ENCODE data around the gene ALPP. TPM values are rescaled to one million over a fixed set of nuclear protein-coding genes. Genes with fewer than 3 reads are reported as not detected.

The ALPP gene
- total RNA-seq, 1 experiment from 2014 or later: 0.20 TPM

DNA sequence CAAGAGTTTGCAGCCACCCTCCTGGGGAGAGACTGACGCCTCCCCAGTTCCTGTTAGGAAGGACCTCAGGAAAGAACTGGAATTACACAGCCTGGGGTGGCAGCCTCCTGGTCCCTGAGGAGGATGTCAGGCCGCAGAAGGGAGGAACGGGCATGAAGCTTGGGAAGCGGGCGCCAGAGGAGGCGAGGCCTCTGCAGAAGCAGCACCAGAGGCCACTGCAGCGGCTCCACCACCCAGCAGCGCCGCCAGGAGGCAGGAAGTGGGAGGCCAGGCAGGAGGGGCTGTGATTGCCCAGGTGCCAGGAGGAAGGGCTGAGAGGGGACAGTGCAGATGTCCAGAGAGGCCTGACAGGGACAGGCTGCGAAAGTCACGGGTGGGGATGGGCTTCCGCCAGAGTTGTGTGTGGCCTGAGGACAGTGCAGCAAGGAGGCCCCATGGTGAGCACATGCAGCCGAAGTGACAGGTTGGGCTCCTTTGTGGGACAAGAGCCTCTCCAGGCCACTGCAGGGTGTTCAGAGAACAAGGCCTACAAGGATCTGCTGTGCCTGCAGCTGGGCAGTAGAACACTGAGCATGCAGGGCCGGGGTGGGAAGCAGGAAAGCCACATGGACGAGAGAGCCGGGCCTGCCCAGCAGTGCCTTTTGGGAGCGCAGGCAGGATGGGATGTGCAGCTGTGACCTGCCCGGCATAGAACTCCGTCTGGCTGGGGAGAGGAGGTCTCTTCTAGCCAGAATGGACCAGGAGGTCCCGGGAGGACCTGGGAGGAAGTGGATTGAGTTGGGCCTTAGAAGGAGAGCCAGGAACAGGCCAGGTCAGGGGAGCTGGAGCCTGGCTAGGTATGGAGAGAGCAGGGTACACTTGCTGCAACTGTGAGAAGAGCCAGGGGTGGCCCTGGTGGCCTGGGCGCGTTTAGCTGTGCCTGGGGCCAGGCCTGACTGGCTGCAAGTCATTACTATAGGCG lies 39.1 kb upstream of the ALPP start:
- no peak overlapping the region for H2BK120ac ChIP-seq (ENCODE audit: low read depth, low read length, poor library complexity, severe bottlenecking)
- H2BK5ac ChIP-seq (ENCODE audit: insufficient read length, low read length): no peak overlapping the region
- no peaks in the 10 kb centered on the region for H3K23me2 ChIP-seq (ENCODE audit: insufficient read length, low read depth, low read length, poor library complexity, severe bottlenecking)
- no peak overlapping the region for H3K9ac ChIP-seq (ENCODE audit: extremely low read depth, insufficient read length, low read length)
- H3K79me1 ChIP-seq (ENCODE audit: insufficient read depth, low read depth, low read length, poor library complexity, severe bottlenecking): no peaks in the 10 kb centered on the region
- H3K18ac ChIP-seq (ENCODE audit: insufficient read length, low read depth, low read length): no peak overlapping the region
- H3K23ac ChIP-seq (ENCODE audit: insufficient read length, low read depth, low read length): no peak overlapping the region
- H3K27me3 ChIP-seq (ENCODE audit: insufficient read depth, low read length): no peaks in the 10 kb centered on the region
- DNase-seq: peak; percentile 80
- H2BK15ac ChIP-seq (ENCODE audit: low read depth, low read length): no peak overlapping the region
- no CpG with 5 or more reads among the region's 23 CpGs for WGBS (ENCODE audit: extremely low coverage, insufficient read length, low lambda C conversion rate)
- H2AFZ ChIP-seq (ENCODE audit: low read length): no peak overlapping the region
- no peaks in the 10 kb centered on the region for H4K20me1 ChIP-seq (ENCODE audit: control insufficient read depth, insufficient read depth, insufficient read length)
- H3T11ph ChIP-seq (ENCODE audit: low read length): no peak overlapping the region
- no peak overlapping the region for H3K4me2 ChIP-seq (ENCODE audit: insufficient read depth, insufficient read length, low read length)
- H3K79me2 ChIP-seq (ENCODE audit: insufficient read depth, low read length): no peaks in the 10 kb centered on the region
- no peak overlapping the region for H4K5ac ChIP-seq (ENCODE audit: insufficient read length, low read depth, low read length)
- no peak overlapping the region for H2AK5ac ChIP-seq (ENCODE audit: insufficient read length, low read length)
- H3K56ac ChIP-seq (ENCODE audit: insufficient read length, low read depth, low read length): no peak overlapping the region
- no peak overlapping the region for H3K4ac ChIP-seq (ENCODE audit: low read depth, low read length)
- peaks cover 0 to 8% of the 10 kb centered on the region in 2 experiments; a peak in 2 of 5 replicates for H3K9me3 Mint-ChIP-seq
- H3K14ac ChIP-seq (ENCODE audit: insufficient read depth, low read length): no peak overlapping the region; the same call in 1 of the 2 replicates
- peaks cover 2% of the 10 kb centered on the region in 2 experiments; a peak in 2 of 4 replicates for H3K4me1 Mint-ChIP-seq
- no peak overlapping the region for H3K4me3 Mint-ChIP-seq
- no peak overlapping the region for H4K8ac ChIP-seq (replicated peaks; ENCODE audit: insufficient read length, low read depth, low read length)
- no peak overlapping the region for H4K91ac ChIP-seq (ENCODE audit: insufficient read length, low read depth, low read length)
- H3K27ac ChIP-seq (ENCODE audit: insufficient read length, low read depth, low read length): no peak overlapping the region
- no peaks in the 10 kb centered on the region for H3K9me3 ChIP-seq (ENCODE audit: control insufficient read depth, low read depth, low read length)
- peaks cover 10% of the 10 kb centered on the region; the same call in 1 of the 2 replicates for H3K27me3 Mint-ChIP-seq (ENCODE audit: low read depth)
- H3K36me3 Mint-ChIP-seq (ENCODE audit: insufficient read depth in 1 of 3, low read depth in 3 of 3): peaks cover 0 to 5% (median 3%) of the 10 kb centered on the region in 3 experiments; a peak in 3 of 7 replicates
- H2BK20ac ChIP-seq (ENCODE audit: low read depth, low read length, poor library complexity, severe bottlenecking): no peak overlapping the region
- no peak overlapping the region for H2BK12ac ChIP-seq (ENCODE audit: insufficient read length, low read depth, low read length)
- peak overlapping the region in 2 of 3 experiments; percentile 35 to 81; a peak in 1 of 7 replicates for H3K27ac Mint-ChIP-seq
- TF ChIP-seq, protein P1, sequence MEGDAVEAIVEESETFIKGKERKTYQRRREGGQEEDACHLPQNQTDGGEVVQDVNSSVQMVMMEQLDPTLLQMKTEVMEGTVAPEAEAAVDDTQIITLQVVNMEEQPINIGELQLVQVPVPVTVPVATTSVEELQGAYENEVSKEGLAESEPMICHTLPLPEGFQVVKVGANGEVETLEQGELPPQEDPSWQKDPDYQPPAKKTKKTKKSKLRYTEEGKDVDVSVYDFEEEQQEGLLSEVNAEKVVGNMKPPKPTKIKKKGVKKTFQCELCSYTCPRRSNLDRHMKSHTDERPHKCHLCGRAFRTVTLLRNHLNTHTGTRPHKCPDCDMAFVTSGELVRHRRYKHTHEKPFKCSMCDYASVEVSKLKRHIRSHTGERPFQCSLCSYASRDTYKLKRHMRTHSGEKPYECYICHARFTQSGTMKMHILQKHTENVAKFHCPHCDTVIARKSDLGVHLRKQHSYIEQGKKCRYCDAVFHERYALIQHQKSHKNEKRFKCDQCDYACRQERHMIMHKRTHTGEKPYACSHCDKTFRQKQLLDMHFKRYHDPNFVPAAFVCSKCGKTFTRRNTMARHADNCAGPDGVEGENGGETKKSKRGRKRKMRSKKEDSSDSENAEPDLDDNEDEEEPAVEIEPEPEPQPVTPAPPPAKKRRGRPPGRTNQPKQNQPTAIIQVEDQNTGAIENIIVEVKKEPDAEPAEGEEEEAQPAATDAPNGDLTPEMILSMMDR (conservative IDR thresholded peaks at IDR 0.05): peak; percentile 67
- no peaks in the 10 kb centered on the region for H3K4me1 ChIP-seq (ENCODE audit: insufficient read depth, low read length)

Data from H9 (cell line).